CD1c-positive myeloid dendritic cell (primary cell): ENCODE data around the gene FBL.
"Not testable (repeated sequence)": the region's sequence is repeated elsewhere in the genome, so short reads cannot be mapped to it uniquely, and the experiment has no call there.

Experiments
- DNase-seq: peaks from one replicate; pipeline ENCODE4 v3.0.0-alpha.2; 2016; ENCODE audit errors: extremely low spot score

Gene FBL

GRCh38 chr19:39824143-39825092, 21.8 kb downstream of the FBL start:
- DNase-seq = peak; percentile 93

- no peak for DNase-seq
Measured at GRCh38 chr19:39823686-39824085, 22.5 kb downstream of the FBL start.

DNA sequence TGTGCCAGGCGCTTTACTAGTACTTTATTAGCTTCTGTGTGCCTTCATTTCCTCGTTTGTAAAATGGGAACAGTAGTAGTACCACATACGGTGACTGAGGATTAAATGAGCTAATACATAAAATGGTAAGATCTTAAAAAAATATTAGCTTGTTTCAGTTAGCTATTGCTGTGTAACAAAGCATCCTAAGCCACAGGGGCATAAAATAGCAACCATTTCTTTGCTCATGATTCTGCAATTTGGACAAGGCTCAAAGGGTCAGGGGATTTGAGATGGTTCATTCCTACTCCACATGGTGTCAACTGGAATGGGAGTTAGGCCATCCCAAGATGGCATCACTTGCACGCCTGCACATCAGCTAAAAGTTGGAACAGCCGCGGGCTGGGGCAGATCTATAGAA, 25.5 kb downstream of the FBL start:
- DNase-seq = no peak

GRCh38 chr19:39819786-39820185, 26.4 kb downstream of the FBL start:
- no peak for DNase-seq

- no peak for DNase-seq
Measured at GRCh38 chr19:39818626-39819097, 27.5 kb downstream of the FBL start.

- DNase-seq = no peak
Measured at GRCh38 chr19:39817888-39818561, 28.2 kb downstream of the FBL start.

- no peak for DNase-seq
Measured at GRCh38 chr19:39816287-39817048, 29.7 kb downstream of the FBL start.

GRCh38 chr19:39814595-39814994, 31.6 kb downstream of the FBL start:
- DNase-seq = no peak

DNA sequence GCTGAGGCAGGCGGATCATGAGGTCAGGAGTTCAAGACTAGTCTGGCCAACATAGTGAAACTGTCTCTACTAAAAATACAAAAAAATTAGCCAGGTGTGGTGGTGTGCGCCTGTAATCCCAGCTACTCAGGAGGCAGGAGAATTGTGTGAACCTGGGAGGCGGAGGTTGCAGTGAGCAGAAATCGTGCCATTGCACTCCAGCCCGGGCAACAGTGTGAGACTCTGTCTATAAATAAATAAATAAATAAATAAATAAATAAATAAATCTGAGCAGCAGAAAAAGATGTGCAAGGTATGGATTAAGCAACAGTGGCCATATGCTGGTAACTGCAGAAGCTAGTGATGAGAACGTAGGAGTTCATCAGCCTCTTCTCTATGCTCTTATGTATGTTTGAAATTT, 32.1 kb downstream of the FBL start:
- not testable (repeated sequence) for DNase-seq

- no peak for DNase-seq
Measured at GRCh38 chr19:39813264-39813993, 32.8 kb downstream of the FBL start.

GRCh38 chr19:39811064-39811463, 35.1 kb downstream of the FBL start:
- no peak for DNase-seq

GRCh38 chr19:39810424-39810823, 35.8 kb downstream of the FBL start:
- no peak for DNase-seq

DNA sequence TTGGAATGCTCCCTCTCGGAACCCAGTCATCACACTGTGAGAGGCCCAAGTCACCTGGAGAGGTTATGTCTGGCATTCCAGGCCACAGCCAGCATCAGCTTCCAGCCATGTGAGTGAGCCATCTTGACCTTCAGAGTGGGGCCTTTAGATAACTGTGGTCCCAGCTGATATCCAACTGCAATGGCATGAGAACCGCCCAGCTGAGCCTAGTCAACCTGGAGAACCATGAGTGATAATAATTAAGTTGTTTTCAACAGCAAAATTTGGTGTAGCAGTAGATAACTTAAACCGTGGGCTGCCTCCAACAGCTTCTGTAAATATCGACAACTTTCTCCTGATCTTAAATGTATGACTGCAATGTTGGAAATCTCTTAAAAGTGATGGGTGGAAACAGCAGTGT, 36.8 kb downstream of the FBL start:
- DNase-seq = no peak

- DNase-seq = not testable (repeated sequence)
Measured at GRCh38 chr19:39808688-39809087, 37.5 kb downstream of the FBL start.

DNA sequence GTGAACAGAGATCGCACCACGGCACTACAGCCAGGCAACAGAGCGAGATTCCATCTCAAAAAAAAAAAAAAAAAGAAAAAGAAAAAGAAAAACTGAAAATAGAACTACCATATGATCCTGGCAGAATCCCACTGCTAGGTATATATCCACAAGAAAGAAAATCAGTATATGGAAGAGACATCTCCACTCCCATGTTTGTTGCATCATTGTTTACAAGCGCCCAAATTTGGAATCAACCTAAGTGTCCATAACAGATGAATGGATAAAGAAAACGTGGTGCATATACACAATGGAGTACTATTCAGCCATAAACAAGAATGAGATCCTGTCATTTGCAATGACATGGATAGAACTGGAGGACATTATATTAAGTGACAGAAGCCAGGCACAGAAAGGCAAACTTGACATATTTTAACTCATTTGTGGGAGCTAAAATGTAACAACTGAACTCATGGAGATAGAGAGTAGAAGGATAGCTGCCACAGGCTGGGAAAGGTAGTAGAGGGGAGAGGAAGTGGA, 38.3 kb downstream of the FBL start:
- no peak for DNase-seq

DNA sequence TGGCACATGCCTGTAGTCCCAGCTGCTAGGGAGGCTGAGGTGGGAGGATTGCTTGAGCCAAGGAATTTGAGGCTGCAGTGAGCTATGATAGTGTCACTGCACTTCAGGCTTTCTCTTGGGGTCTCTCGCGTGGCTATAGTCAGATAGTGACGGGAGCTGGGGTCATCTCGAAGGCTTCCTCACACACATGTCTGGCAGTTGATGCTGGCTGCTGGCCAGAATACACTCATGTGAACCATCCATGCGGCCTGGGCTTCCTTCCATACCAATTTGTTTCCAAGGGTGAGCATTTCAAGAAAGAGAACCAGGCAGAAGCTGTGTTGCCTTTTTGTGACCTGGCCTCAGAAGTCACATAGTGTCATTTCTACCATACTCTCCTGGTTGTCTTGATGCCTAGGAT, 41.1 kb downstream of the FBL start:
- no peak for DNase-seq

- no peak for DNase-seq
Measured at GRCh38 chr19:39802958-39803357, 43.2 kb downstream of the FBL start.

DNA sequence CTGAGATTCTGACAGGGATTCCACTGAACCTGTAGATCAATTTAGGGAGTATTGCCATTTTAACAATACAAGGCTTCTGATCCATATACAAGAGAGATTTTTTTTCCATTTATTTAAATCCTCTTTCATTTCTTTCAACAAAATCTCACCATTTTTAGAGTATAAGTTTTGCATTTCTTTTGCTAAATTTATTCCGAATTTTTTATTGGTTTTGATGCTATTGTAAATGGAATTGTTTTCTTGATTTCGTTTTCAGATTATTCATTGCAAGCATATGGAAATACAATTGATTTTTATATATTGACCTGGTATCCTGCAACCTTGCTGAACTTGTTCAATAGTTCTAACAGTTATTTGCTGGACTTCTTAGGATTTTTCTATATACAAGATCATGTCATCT, 49.1 kb downstream of the FBL start:
- DNase-seq = no peak

GRCh38 chr19:39796000-39796498, 50.1 kb downstream of the FBL start:
- DNase-seq = no peak

DNA sequence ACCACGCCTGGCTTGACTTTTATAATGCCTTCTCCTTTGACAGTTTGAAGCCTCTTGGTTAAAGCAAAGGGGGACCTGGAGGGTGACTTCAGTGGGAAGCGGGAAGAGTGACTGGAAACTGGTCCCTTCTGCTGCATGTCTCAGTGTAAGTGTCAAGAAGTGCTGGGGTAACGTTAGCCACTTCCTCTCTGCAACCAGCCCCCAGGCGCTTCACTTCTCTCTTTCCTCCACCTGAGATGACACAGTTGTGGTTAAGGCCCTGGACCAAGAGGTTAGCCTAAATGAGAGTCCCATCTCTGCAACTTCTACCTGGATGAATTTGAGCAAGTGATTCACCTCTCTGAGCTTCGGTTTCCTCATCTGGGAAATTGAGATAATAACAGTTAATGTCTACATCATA, 51.2 kb downstream of the FBL start:
- DNase-seq = no peak

DNA sequence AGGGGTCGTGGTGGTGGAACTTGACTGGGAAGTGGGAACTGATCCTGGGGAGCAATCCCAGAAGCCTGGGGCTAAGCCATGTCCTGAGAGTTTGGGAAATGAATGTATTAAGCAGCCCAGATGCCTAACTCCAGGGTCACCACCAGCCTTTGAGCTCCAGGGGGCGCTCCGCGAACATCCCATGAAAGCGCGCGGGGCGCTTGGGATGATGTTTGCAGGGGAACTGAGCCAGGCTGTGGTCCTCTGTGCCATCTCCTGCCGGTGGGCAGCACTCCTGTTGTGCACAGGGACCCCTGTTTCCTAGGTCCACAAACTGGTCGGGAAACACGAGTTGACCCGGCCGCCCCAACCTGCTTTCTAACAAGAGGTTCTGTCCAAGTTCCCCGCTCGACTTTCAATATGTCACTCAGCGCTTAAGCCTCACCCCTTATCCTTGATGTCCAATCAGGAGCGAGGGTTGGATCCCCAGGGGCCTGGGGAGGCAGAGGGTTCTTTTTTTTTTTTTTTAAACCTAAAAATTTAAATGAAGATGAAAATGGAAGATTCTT, 53.1 kb downstream of the FBL start:
- DNase-seq = peak; percentile 78
